WTC11 (cell line): ENCODE measurements around the gene ST6GALNAC3.

Experiments used
- CTCF ChIP-seq: fragments of 200-600 bp; IDR thresholded peaks from 2 replicates; pipeline ENCODE4 v1.8.0; 2022; ENCODE audit warnings: antibody characterized with exemption
- E2F4 ChIP-seq: sonication (generic); formaldehyde crosslinking; IDR thresholded peaks from 2 replicates; pipeline ENCODE4 v1.8.1; 2022; ENCODE audit warnings: low read depth, mild to moderate bottlenecking, moderate library complexity, missing genetic modification reagents, borderline replicate concordance
- ESRRA ChIP-seq: sonication (generic); formaldehyde crosslinking; IDR thresholded peaks from 2 replicates; pipeline ENCODE4 v1.8.1; 2022; ENCODE audit warnings: mild to moderate bottlenecking, missing genetic modification reagents, borderline replicate concordance
- FOXJ3 ChIP-seq: sonication (generic); formaldehyde crosslinking; IDR thresholded peaks from 2 replicates; pipeline ENCODE4 v1.9.0; 2021; ENCODE audit warnings: missing genetic modification reagents, mild to moderate bottlenecking, borderline replicate concordance
- HMGXB4 ChIP-seq: sonication (generic); formaldehyde crosslinking; IDR thresholded peaks from 2 replicates; pipeline ENCODE4 v1.8.1; 2023; ENCODE audit warnings: mild to moderate bottlenecking, moderate library complexity, missing genetic modification reagents
- MAX ChIP-seq: sonication (generic); formaldehyde crosslinking; IDR thresholded peaks from 2 replicates; pipeline ENCODE4 v1.8.0; 2022; ENCODE audit warnings: mild to moderate bottlenecking, missing genetic modification reagents
- TEAD1 ChIP-seq: sonication (generic); formaldehyde crosslinking; IDR thresholded peaks from 2 replicates; pipeline ENCODE4 v1.8.0; 2022; ENCODE audit warnings: mild to moderate bottlenecking, missing genetic modification reagents
- ZNF416 ChIP-seq: fragments of 250-450 bp; sonication (Bioruptor Pico); IDR thresholded peaks from 2 replicates; pipeline ENCODE4 v1.9.0; 2021; ENCODE audit warnings: mild to moderate bottlenecking, inconsistent platforms
- ZNF512 ChIP-seq: sonication (generic); formaldehyde crosslinking; IDR thresholded peaks from 2 replicates; pipeline ENCODE4 v1.8.1; 2022; ENCODE audit warnings: missing genetic modification reagents, borderline replicate concordance
- ZNF532 ChIP-seq: fragments of 250-450 bp; sonication (Bioruptor Pico); IDR thresholded peaks from 2 replicates; pipeline ENCODE4 v1.9.0; 2021; ENCODE audit warnings: mild to moderate bottlenecking, borderline replicate concordance

GRCh38 chr1:76352741-76353435 lies 278.3 kb downstream of the ST6GALNAC3 start:
- no peak for TF ChIP-seq CTCF
- no peak for TF ChIP-seq TEAD1
- TF ChIP-seq E2F4: no peak
- TF ChIP-seq HMGXB4 (CRISPR knock-in tag): no peak
- TF ChIP-seq ZNF512 (CRISPR knock-in tag): no peak
- TF ChIP-seq FOXJ3: no peak
- TF ChIP-seq MAX (CRISPR knock-in tag): no peak
- no peak for TF ChIP-seq ZNF416
- TF ChIP-seq ZNF532 (CRISPR knock-in tag): no peak
- TF ChIP-seq ESRRA: no peak
